COLO668 (cell line): ENCODE measurements around the gene AOPEP.
A peak's percentile ranks its signal among the peaks of the same experiment; 100 is the strongest.
"Not testable (repeated sequence)": the region's sequence is repeated elsewhere in the genome, so short reads cannot be mapped to it uniquely, and the experiment has no call there.

Experiments used
- DNase-seq: peaks from one replicate; lab custom pipeline; 2025; ENCODE audit not compliant: unreplicated experiment; lab: John Stamatoyannopoulos, UW

Gene AOPEP

DNA sequence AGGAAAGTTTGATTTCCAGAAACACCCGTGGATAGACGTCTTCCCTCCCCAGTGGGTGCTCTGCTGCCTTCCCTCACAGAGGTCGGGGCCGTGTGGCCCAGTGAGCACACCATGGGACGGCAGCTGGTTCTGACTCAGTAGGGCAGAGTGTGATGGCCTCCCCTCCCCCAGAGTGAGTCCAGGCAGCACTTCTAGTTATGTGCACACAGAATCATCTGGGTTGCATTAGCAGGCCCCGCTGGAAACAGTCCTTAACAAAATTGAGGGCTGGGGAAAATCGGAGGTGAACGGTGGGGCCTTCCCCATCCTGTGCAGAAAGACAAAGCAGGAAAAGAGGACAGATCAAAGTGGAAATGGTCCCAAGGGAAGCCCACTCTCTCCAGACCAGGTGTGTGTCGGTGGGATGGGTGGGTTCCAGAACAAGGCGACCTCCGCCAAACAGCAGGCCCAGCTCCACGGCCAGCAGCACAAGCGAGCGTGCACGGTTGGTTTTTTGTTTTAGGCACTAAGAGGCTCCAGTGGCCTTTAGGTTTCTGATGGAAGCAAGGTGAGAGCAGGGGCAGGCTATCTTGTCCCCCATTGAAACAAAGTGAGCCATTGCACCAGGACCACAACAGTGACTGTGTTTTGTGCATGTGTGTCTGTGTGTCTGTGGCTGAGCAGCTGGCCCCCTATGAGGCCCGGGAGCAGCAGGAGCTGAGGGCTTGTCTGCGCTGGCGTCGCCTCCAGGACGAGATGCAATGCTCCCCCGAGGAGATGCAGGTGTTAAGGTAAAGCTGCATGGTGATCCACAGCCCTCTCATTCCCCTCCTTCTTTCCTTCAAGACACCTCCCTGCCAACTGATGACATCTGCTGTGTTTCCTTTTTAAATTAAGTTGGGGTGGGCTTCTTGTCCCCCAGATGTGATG, 201.5 kb downstream of the AOPEP start:
- DNase-seq: no peak

DNA sequence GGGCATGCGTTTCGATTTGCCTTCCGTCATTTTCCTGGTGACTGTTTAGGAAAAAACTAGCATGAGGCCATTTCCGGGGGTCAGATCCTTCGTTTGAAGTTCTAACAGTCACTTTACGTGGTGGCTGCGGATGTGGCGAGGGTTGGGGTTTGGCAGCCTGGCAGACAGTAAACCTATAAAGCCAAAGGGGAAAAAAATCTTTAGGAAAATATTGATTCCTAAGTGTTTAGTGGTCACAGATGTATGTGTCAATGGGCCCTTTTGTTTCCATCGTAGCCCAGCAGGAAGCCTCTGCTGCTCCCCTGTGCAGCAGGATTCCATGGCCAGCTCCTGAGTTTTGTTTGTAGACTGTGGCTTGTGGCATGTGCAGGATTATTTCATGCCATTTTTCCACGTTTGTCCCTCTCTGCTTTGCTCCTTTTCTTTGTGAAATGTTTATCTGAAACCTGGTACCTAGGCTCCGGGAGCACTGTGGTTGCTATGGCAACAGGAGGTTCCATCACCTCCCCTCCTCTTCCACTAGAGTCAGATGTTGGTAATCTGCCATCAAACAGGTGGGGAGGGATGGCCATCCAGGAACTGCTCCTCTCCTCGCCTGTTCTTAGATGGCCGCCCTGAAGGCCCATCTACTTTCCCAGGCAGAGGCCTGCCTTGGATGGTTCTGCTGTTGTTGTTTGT, 202.3 kb downstream of the AOPEP start:
- no peak for DNase-seq

DNA sequence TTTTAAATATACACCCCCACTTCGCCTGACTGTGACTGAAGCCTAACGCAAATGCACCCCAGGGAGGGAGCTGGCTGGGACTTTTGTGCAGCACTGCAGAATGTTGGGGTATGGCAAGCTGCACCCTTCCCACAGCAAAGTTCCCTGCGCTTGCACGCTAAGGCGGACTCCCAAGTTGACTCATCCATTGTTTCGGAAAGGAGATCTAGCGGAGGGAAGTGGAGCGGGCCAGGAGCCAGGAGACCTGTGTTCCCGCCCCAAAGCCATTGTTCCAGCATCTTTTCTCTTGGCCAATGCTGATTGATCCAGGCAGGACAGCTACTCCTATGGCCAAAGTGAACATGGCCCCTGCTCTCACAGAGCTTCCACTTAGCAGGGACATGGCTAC, 202.9 kb downstream of the AOPEP start:
- DNase-seq: no peak

DNA sequence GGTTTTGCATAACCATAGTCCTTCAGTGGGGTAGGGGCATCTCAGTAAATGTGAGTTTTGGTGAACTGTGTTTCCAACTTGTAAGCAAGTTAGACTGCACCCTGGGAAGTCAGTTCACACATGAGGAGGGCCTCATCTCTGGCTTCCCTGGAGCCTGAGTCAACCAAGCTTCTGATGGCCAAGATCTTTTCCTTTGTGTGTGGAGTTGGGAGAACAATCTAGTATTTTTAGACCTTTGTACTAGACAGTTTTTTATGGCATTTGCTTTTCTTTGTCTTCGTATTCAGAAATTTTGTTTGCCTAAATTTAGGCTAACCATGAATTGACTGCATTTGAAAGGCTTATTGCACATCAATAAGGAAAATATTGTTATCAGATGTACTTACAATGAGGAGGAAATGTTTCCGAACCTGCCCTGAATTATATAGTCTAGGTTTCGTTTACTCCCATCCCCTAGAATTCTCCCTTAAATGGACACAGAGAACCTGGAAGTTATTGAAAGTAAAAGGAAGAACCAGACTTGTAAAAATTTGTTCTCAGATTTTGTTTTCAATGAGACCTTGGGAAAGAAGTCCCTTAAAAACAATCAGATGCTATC, 204.6 kb downstream of the AOPEP start:
- no peak for DNase-seq

DNA sequence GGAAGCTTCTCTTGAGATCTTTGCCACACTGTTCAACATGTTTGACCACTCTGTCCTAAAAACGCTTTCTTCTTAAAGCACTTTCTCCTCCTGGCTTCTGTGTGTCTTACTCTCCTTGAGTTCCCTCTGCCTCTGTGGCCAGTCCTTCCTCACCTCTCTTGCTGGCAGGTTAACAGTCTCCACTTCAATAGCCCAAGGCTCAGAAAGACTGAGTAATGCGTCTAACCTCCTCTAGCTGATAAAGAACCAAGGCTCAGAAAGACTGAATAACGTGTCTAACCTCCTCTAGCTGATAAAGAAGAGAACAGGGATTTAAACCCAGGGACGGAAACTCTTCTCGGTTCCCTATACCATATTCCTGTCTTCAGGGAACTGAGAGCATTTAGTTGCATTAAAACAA, 205.2 kb downstream of the AOPEP start:
- no peak for DNase-seq

DNA sequence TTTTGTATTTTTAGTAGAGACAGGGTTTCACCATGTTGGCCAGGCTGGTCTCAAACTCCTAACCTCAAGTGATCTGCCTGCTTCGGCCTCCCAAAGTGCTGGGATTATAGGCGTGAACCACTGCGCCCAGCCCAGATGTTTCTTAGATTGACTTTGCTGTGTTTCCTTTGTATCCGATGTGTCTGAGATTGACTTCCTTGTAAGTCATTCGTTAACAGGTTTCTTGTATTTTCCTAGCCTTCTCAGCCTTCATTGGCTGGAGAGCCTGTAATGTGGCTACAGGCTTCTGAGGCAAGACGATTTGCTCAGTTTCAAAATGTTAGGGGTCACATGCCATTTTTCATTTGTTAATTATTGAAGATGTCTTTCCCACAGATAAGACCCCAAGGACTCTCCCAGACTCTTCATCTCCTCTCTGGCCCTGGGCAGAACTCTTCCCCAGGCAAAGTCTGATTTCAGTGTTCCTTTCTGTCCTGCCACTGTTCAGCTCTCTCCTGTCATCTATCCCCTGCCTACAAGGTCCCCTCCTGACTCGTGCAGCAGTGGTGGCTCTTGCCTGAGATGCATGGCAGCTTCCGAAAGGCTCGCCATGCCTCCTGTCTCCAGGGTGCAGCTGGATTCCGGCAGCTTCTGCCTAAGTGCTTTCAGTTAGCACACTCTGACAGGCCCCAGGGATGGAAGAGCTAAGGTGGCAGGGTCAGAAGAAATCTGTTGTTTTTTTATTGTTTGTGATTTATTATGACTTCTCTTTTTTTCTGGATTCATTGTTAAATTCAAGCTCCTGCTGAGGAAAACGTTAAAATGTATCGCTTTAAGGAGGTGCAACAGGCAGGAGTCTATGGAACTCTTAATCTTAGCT, 206.4 kb downstream of the AOPEP start:
- DNase-seq: no peak

DNA sequence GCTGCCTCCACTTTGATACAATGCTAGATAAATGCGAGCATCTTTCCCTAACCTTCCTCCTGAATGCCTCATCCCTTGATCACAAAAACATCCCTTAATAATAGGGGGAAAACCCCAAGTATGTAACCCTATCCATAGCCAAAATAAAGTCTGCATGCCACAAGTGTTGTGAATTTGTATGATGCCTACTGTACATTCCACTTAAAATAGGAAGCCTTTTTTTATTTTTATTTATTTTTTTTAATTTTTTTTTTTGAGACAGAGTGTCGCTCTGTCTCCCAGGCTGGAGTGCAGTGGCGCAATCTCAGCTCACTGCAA, 207.0 kb downstream of the AOPEP start:
- DNase-seq: no peak

DNA sequence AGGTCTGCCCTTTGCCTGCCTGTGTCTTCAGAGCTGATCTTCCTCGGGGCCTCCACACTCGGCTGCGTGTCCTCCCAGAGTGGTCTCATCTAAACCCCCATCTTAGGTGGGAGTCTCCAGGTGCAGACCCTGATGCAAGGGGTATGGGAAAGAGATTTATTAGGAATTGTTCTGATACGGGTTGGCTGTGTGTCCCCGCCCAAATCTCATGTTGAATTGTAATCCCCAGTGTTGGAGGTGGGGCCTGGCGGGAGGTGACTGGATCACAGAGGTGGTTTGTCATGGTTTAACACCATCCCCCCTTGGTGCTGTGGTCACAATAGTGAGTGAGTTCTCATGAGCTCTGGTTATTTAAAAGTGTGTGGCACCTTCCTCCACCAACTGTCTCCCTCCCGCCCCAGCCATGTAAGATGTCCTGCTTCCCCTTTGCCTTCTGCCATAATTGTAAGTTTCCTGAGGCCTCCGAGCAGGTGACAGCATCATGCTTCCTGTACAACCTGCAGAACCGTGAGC, 208.4 kb downstream of the AOPEP start:
- no peak for DNase-seq

DNA sequence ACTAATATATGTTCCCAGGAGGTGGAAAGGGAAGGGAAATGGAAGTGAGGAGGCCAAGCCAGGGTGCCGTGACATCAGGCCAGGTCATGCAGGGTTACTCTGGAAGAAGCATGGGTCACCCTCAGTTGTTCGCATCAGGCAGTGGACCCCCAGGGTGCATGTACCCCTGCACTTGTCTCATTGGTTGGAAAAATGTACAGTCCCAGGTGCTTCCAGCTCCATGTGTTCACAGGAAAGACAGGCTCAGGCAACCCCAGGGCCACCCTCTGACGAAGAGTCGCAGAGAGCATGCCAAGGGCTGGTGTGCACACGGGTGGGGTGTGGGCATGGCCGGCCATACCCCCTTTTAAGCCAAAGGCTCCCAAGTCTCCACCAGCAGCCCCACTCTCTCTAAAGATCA, 208.9 kb downstream of the AOPEP start:
- no peak for DNase-seq

DNA sequence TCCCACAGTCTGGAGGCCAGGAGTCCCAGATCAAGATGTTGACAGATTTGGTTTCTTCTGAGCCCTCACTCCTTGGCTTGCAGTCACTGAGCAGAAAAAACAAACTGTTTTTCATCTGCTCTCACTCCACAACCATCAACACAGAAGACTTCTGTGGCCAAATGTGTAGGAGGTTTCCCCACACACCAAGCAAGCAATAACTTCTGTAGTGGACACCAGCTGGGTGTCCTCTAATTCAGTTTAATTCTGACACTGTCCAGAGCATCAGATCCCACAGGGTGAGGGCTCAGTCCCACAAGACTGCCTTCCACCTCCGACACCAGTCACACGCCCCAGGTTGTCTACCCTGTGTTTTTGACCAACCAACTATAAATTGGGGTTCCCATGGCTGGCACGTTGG, 209.9 kb downstream of the AOPEP start:
- no peak for DNase-seq

DNA sequence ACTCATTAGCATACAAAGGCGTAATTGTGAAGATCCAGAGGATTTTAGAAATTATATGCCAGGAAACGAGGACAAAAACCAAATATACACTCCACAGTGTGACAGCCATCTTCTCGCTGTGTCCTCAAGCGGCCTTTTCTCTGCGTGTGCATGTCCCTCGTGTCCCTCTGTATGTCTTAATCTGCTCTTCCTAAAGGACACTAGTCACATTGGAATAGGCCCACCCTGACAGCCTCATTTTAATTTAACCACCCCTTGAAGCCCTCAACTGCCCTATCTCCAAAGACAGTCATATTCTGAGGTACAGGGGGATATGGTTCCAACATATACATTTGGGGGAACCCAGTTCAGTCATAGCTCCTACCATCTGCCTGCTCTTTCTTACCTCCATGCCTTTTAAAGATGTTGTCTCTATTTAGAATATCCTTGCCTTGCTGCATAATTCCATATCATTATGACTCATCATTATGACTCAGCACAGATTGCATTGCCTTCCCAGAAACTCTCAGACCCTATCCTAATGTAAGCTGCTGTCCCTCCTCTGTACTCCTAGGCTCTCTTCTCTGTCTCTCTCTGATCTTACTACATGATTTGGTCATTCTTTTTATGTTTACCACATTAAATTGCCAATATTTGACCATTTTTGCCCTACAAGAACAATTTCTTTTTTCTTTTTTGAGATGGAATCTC, 210.9 kb downstream of the AOPEP start:
- no peak for DNase-seq

DNA sequence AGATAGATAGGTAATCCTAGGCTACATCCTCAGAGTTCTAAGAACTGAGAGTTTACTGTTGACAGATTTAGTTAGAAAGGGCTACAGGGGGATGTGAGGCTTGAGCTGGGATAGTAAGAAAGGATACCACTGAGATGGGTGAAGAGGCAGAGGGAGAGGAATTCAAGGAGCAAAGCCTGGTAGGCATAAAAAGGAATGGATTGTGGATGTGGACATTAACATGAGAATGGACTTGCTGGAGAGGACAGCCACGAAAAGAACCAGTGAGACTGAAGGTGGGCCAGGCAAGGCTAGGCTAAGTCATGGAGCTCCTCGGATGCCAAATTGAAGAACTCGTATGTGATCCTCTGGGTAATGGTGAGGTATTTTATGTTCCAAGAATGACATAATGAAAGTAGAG, 211.9 kb downstream of the AOPEP start:
- no peak for DNase-seq

DNA sequence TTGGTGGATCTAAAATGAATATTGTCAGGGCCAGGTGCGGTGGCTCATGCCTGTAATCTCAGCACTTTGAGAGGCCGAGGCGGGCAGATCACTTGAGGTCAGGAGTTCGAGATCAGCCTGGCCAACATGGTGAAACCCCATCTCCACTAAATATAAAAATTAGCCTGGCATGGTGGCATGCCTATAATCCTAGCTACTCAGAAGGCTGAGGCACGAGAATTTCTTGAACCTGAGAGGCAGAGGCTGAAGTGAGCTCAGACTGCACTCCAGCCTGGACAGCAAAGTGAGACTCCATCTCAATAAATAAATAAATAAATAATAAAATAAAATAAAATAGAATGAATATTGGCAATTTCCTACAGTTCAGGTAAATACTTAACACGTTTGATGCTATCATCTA, 213.8 kb downstream of the AOPEP start:
- not testable (repeated sequence) for DNase-seq

DNA sequence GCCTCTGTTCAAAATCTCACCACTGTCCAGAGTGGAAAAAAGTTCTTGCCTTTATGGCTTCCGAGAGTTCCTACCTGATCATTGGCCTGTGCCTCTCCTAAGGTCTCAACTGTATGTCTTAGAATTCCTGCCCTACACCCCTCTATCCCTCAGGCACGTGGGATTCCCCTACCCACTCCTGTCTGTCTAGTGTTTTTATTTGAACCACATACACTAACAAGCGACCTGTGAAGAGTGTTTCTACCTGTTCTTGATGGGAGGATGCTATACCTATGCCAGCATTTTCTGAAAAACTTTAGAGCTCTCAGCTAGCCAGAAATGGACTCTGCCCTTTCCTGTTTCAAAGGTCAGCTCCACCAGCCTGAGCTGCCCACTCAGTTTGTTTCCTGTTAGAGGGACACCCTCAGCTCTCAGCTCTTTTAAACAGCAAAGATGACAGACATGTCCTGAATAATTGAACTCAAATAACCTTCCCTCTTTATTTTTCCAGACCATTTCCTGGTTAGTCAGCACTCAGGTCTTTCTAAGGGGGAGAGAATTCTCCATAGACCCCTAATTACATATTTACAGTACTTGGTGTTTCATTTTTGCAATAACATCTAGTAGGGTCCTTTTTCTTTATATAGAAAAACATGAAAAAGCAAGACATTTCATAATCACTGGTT, 214.8 kb downstream of the AOPEP start:
- peak; percentile 19 for DNase-seq

DNA sequence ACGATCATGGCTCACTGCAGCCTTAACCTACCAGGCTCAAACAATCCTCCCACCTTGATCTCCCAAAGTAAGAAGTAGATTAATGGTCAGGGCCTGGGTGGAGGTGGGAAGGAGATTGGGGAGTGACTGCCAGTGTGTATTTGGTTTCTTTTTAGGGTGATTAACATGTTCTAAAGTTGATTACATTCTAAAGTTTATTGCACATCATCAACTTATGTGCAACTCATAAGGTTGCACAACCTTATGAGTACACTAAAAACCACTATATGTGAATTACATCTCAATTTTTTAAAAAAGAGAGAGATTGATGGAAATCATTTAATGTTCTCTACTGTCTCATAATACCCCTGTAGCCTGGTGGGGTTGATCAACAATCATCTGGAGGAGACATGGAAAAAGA, 218.1 kb downstream of the AOPEP start:
- DNase-seq: no peak

DNA sequence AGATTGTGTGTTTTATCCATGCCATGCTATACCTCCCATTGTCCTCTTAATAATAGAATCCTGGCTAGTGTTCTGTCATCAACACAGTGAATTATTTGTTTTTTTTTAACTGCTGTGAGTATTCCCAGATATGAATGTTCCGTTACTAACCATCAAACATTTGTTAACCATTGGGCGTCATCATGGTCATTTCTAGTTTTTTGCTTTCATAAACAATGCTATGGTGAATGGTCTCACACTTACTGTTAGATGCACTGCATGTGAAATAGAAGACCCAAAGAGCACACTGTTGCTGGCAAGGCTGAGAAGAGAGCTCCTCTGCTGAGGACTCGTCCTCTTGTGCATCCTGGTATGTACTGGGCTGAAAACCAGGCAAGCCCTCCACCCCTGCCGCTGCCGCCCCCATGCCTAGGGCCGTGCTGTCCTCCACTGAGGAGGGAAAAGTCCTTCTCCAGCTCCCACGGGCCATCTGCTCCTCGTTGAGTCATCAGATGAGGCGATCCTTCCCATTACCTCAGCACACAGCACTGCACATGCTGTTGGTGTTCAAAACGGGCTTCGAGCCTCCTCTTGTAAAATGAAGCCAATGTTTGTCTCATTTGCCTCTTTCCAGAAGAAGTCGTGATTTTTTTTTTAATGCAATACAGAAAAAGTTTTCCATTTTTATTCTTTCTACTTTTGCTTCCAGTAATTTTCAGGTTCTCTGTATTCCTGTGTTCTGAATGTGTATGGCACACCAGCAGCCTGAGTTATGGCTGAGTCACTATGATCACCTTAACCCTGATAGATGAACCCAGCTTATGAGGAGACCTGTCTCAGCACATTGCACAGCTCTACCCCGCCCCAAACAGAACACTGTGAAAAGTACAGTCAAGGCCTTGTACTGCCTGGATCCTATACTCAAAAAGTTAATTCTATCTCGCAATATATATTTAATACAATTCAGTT, 219.0 kb downstream of the AOPEP start:
- DNase-seq: peak; percentile 39

DNA sequence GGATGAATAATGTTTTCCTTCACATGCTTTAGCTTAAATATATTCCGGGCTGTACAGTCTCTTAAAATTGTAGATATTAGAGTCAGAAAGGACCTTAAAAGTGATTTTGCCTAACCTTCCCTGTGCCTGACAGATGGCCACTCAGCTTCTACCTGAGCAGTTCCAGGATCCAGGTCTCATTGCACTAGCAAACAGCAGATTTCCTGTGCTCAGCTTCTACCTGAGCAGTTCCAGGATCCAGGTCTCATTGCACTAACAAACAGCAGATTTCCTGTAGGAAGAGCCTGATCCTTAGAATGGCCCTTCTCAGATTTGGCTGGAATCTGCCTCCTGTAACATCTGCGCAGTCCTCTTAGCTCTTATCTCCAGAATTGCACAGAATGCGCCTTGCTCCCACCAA, 219.8 kb downstream of the AOPEP start:
- DNase-seq: no peak

DNA sequence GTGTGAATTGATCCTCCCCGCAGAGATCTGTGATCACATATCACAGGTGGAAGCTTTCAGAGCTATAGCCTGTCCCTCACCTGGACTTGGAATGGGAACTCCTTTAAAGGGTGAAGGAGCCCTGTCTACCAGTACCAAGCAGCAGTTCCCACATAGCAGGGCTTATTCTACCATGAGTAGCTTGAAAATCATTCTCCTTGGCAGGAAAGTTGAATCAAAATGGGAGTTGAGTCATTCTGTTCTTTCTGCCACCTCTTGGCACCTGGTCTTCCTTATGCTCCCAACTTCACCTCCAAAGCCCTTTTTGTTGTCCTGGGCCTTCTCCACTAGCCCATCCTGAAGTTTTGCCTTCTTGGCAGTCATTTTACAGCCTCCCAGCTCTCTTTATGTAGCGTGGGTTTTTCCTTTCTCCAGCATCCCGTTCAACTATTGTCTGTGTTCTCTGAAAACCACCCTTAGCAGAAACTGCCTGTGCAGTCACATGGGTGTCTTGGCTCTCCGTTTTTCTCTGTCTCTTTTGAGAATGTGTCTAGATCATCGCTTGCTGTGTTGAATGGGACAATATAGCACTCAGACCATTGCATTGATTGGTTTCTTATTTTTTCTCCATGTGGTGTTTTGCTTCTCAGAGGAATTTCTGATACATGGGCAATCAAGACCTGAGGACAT, 222.2 kb downstream of the AOPEP start:
- no peak for DNase-seq
